Smooth muscle cell (in vitro differentiated cells): Measurements from ENCODE around the gene AKR1B1. TPM values are rescaled to one million over a fixed set of nuclear protein-coding genes. Genes with fewer than 3 reads are reported as not detected.

ENCODE experiments used
- DNase-seq: peaks from one replicate; lab custom pipeline; 2025; ENCODE audit not compliant: unreplicated experiment; lab: John Stamatoyannopoulos, UW
- H2AFZ ChIP-seq: fragments of 200-600 bp; sonication (generic); 2 replicates; pipeline ENCODE4 v1.6.0; 2016; ENCODE audit warnings: antibody characterized with exemption, low read depth, mild to moderate bottlenecking
- H3F3A ChIP-seq: fragments of 200-600 bp; sonication (generic); 2 replicates; pipeline ENCODE4 v1.6.0; 2017; ENCODE audit warnings: antibody characterized with exemption, low read depth
- H3K27ac ChIP-seq: fragments of 200-600 bp; sonication (generic); 2 replicates; pipeline ENCODE4 v1.5.1; 2016; ENCODE audit warnings: low read depth, mild to moderate bottlenecking
- H3K27me3 ChIP-seq: fragments of 200-600 bp; sonication (generic); 2 replicates; pipeline ENCODE4 v1.6.1; 2016; ENCODE audit warnings: low read depth, mild to moderate bottlenecking
- H3K36me3 ChIP-seq: fragments of 200-600 bp; sonication (generic); 2 replicates; pipeline ENCODE4 v1.5.1; 2016; ENCODE audit warnings: low read depth
- H3K4me1 ChIP-seq: fragments of 200-600 bp; sonication (generic); 2 replicates; pipeline ENCODE4 v1.5.1; 2016; ENCODE audit warnings: low read depth
- H3K4me2 ChIP-seq: fragments of 200-600 bp; sonication (generic); 2 replicates; pipeline ENCODE4 v1.6.0; 2016; ENCODE audit warnings: mild to moderate bottlenecking
- H3K4me3 ChIP-seq: fragments of 200-600 bp; sonication (generic); 2 replicates; pipeline ENCODE4 v1.5.1; 2016; ENCODE audit warnings: mild to moderate bottlenecking
- H3K79me2 ChIP-seq: fragments of 200-600 bp; sonication (generic); 2 replicates; pipeline ENCODE4 v1.6.0; 2016; ENCODE audit warnings: low read depth, mild to moderate bottlenecking
- H3K9ac ChIP-seq: fragments of 200-600 bp; sonication (generic); 2 replicates; pipeline ENCODE4 v1.6.0; 2016; ENCODE audit warnings: low read depth
- H3K9me3 ChIP-seq: fragments of 200-600 bp; sonication (generic); replicated peaks from 2 replicates; pipeline ENCODE4 v1.5.1; 2016; ENCODE audit warnings: low read depth
- H4K20me1 ChIP-seq: fragments of 200-600 bp; sonication (generic); 2 replicates; pipeline ENCODE4 v1.6.0; 2016; ENCODE audit warnings: low read depth
- CTCF ChIP-seq: fragments of 200-600 bp; sonication (generic); IDR thresholded peaks from 2 replicates; pipeline ENCODE4 v1.5.1; 2017; ENCODE audit warnings: borderline replicate concordance, mild to moderate bottlenecking, antibody characterized with exemption; ENCODE audit not compliant: insufficient read depth, poor library complexity, severe bottlenecking
- WGBS: methylation state at CpG from one replicate; pipeline ENCODE4 v1.1.7; 2016; ENCODE audit warnings: low lambda C conversion rate; 5-methylcytosine and 5-hydroxymethylcytosine counted together
- polyA plus RNA-seq: library from polyadenylated mRNA; unstranded; fragments of >200 nt; fragmentation: Nextera tagmentation; extraction: Ambion mirVana; gene quantifications from 2 replicates; pipeline ENCODE4 v1.2.1, GENCODE V29; 2016
- total RNA-seq: library from RNA; depleted of rRNA; stranded (reverse); fragments of >200 nt; gene quantifications from 2 replicates; pipeline ENCODE4 v1.2.3, GENCODE V29; 2014

The AKR1B1 gene
- total and polyA plus RNA-seq, 2 experiments from 2014 or later, result 75.7 to 122 TPM

GRCh38 chr7:134427896-134428295, 31.0 kb downstream of the AKR1B1 start:
- Histone ChIP-seq H3F3A (no peaks in the 10 kb centered on the region), H3K27ac (no peak overlapping the region), H4K20me1 (no peaks in the 10 kb centered on the region), H3K4me1 (no peaks in the 10 kb centered on the region), H3K36me3 (no peaks in the 10 kb centered on the region), H3K79me2 (no peaks in the 10 kb centered on the region), H3K9me3 (no peaks in the 10 kb centered on the region), H3K4me3 (no peak overlapping the region), H2AFZ (no peak overlapping the region), H3K27me3 (no peaks in the 10 kb centered on the region), H3K9ac (no peak overlapping the region), H3K4me2 (no peak overlapping the region)
- DNase-seq, result no peak
- WGBS, result 75% methylated on average over 2 of the region's 2 CpGs
- no peak for TF ChIP-seq CTCF

GRCh38 chr7:134425777-134426176, 33.1 kb downstream of the AKR1B1 start:
- Histone ChIP-seq H3K9me3 (no peaks in the 10 kb centered on the region), H3K27me3 (no peaks in the 10 kb centered on the region), H3K9ac (no peak overlapping the region), H3K36me3 (no peaks in the 10 kb centered on the region), H3K4me2 (no peak overlapping the region), H3K4me3 (no peak overlapping the region), H3F3A (no peaks in the 10 kb centered on the region), H3K79me2 (no peaks in the 10 kb centered on the region), H3K4me1 (no peaks in the 10 kb centered on the region), H3K27ac (no peak overlapping the region), H2AFZ (no peak overlapping the region), H4K20me1 (no peaks in the 10 kb centered on the region)
- 100% methylated on average over 1 of the region's 1 CpG for WGBS
- no peak for DNase-seq
- TF ChIP-seq CTCF, result no peak

- Histone ChIP-seq H3K4me1 (no peaks in the 10 kb centered on the region), H3K27me3 (no peaks in the 10 kb centered on the region), H3K4me2 (no peak overlapping the region), H3K9ac (no peak overlapping the region), H3F3A (no peaks in the 10 kb centered on the region), H3K9me3 (no peaks in the 10 kb centered on the region), H3K4me3 (no peak overlapping the region), H2AFZ (no peak overlapping the region), H4K20me1 (no peaks in the 10 kb centered on the region), H3K27ac (no peak overlapping the region), H3K79me2 (no peaks in the 10 kb centered on the region), H3K36me3 (no peaks in the 10 kb centered on the region)
- DNase-seq, result no peak
- no peak for TF ChIP-seq CTCF
- WGBS, result 63% methylated on average over 4 of the region's 4 CpGs
Measured at GRCh38 chr7:134422638-134423037, 36.3 kb downstream of the AKR1B1 start.

- DNase-seq, result no peak
- Histone ChIP-seq H3K27ac (no peak overlapping the region), H3K27me3 (no peaks in the 10 kb centered on the region), H3K4me1 (no peaks in the 10 kb centered on the region), H3K9me3 (no peaks in the 10 kb centered on the region), H3K36me3 (no peaks in the 10 kb centered on the region), H3F3A (no peaks in the 10 kb centered on the region), H3K4me2 (no peak overlapping the region), H3K9ac (no peak overlapping the region), H3K4me3 (no peak overlapping the region), H2AFZ (no peak overlapping the region), H3K79me2 (no peaks in the 10 kb centered on the region), H4K20me1 (no peaks in the 10 kb centered on the region)
- no peak for TF ChIP-seq CTCF
- WGBS, result 94% methylated on average over 3 of the region's 3 CpGs
Measured at GRCh38 chr7:134422008-134422407, 36.9 kb downstream of the AKR1B1 start.
